Skeletal muscle tissue (tissue), 4 donors: ENCODE results near the gene WAS. TPM values are rescaled to one million over a fixed set of nuclear protein-coding genes. Genes with fewer than 3 reads are reported as not detected.

Experiments used
- H3K27ac ChIP-seq: one replicate; pipeline ENCODE4 v1.7.0; 2013; ENCODE audit warnings: mild to moderate bottlenecking, low read depth, low read length, inconsistent platforms
- H3K27me3 ChIP-seq, 3 donors: one replicate each; pipeline ENCODE4 v1.7.0; 2013; ENCODE audit warnings: low read length in 3 of 3; ENCODE audit not compliant: control insufficient read depth in 3 of 3, insufficient read depth in 3 of 3
- H3K36me3 ChIP-seq, 3 donors: one replicate each; pipeline ENCODE4 v1.7.0; 2013; ENCODE audit warnings: low read length in 3 of 3; ENCODE audit not compliant: control insufficient read depth in 3 of 3, insufficient read depth in 3 of 3
- H3K4me1 ChIP-seq, 3 donors: one replicate each; pipeline ENCODE4 v1.7.0; 2013; ENCODE audit warnings: low read length in 3 of 3, mild to moderate bottlenecking in 3 of 3; ENCODE audit not compliant: control insufficient read depth in 3 of 3, insufficient read depth in 3 of 3
- H3K4me3 ChIP-seq, 3 donors: one replicate each; pipeline ENCODE4 v1.7.0; 2013; ENCODE audit warnings: low read length in 3 of 3
- H3K9ac ChIP-seq, 3 donors: one replicate each; pipeline ENCODE4 v1.7.0; 2013; ENCODE audit warnings: low read length in 3 of 3, mild to moderate bottlenecking in 3 of 3, moderate library complexity in 2 of 3, low read depth in 1 of 3
- H3K9me3 ChIP-seq, 3 donors: one replicate each; pipeline ENCODE4 v1.7.0; 2013; ENCODE audit warnings: low read length in 3 of 3; ENCODE audit not compliant: control insufficient read depth in 3 of 3
- total RNA-seq: library from RNA; depleted of rRNA; stranded (reverse); fragments of >200 nt; gene quantifications from one replicate; pipeline ENCODE4 v1.2.3, GENCODE V29; 2014
- donor health status: Osteomylitis.

WAS gene
- total RNA-seq, 1 donor from 2014 or later: 1.0 TPM

DNA sequence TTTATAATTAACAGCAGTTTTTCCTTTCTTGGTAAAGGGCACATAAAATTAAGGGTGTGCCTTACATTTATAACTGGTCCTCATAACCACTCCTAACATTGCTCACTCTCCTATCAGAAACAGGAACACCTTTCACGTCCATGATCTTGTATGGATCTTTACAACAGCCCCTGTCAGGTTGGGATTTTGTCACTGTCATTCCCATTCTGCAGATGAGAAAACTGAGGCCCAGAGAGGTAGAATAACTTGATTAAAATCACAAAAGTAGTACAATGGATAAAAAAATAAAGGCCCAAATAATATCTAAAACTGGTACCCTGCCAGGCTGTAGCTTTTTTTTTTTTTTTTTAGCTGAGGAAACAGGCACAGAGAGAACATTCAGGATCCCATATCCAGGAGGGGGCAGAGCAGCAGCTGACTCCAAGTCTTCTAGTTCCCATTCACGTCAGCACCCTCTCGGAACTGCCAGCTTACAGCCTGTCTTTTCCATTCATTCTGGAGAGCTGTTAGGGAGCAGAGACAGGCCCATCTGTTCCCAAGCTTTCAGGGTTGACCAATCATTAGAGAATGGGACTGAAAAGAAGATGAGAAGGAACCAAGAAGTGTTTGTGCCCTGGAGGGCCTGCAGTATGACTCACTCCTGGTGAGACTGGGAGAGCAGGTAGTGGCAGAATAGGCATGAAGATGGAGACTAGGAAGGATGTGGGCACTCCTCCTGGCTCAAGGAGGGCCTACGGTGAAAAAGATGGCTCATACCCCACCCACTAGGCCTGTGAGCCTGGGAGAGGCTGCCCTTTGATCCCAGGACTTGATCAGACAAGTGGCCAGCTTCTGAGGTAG, 20.3 kb downstream of the WAS start:
- Histone ChIP-seq H3K4me1 (no peaks in the 10 kb centered on the region), H3K4me3 (no peak overlapping the region), H3K27me3 (peaks cover 0 to 3% (median 0%) of the 10 kb centered on the region in 3 donors), H3K9ac (no peak overlapping the region), H3K27ac (no peak overlapping the region), H3K36me3 (peaks cover 17 to 19% (median 19%) of the 10 kb centered on the region in 3 donors), H3K9me3 (no peaks in the 10 kb centered on the region)

GRCh38 chrX:48705871-48706270, 22.3 kb downstream of the WAS start:
- Histone ChIP-seq H3K9ac (no peak overlapping the region), H3K36me3 (peaks cover 12 to 13% (median 12%) of the 10 kb centered on the region in 3 donors), H3K27ac (no peak overlapping the region), H3K27me3 (peaks cover 0 to 3% (median 0%) of the 10 kb centered on the region in 3 donors), H3K9me3 (no peaks in the 10 kb centered on the region), H3K4me3 (no peak overlapping the region), H3K4me1 (no peaks in the 10 kb centered on the region)

DNA sequence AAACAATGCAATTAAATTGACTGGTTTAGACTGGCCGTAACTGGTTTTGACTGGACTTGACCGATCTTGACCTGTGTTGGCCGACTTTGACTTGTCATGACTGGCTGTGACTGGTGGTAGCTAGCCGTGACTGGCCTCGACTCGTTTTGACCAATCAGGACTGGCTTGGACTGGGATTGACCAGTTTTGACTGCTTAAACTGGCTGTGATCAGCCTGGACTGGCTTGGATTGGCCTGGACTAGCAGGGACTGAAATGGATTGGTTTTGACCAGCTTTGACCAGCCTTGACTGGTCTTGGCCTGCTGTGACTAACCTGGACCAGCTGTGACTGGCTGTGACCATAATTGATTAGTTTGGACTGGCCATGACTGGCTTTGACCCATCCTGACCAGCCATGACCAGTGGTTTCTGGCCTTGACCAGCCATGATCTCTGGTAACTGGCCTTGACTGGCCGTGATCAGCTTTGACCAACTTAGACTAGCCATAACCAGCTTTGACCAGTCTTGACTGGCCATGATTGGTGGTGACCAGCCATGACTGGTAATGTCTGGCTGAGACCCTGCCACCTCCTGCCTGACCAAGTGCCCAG, 26.0 kb downstream of the WAS start:
- Histone ChIP-seq H3K4me1 (peaks cover 0 to 8% (median 6%) of the 10 kb centered on the region in 3 donors), H3K36me3 (peaks cover 0 to 4% (median 3%) of the 10 kb centered on the region in 3 donors), H3K27me3 (peaks cover 0 to 3% (median 0%) of the 10 kb centered on the region in 3 donors), H3K9ac (no peak overlapping the region), H3K4me3 (no peak overlapping the region), H3K27ac (no peak overlapping the region), H3K9me3 (no peaks in the 10 kb centered on the region)

GRCh38 chrX:48711162-48711928, 27.7 kb downstream of the WAS start:
- peaks cover 0 to 4% (median 3%) of the 10 kb centered on the region in 3 donors for H3K36me3 ChIP-seq
- H3K27me3 ChIP-seq: peaks cover 0 to 3% (median 0%) of the 10 kb centered on the region in 3 donors
- peaks cover 0 to 8% (median 6%) of the 10 kb centered on the region in 3 donors for H3K4me1 ChIP-seq
- peak overlapping the region; percentile 33 to 70 (median 57) for H3K9ac ChIP-seq
- H3K27ac ChIP-seq: peak overlapping the region; percentile 61
- no peaks in the 10 kb centered on the region for H3K9me3 ChIP-seq
- peak overlapping the region in 1 of 3 donors; percentile 36 for H3K4me3 ChIP-seq

DNA sequence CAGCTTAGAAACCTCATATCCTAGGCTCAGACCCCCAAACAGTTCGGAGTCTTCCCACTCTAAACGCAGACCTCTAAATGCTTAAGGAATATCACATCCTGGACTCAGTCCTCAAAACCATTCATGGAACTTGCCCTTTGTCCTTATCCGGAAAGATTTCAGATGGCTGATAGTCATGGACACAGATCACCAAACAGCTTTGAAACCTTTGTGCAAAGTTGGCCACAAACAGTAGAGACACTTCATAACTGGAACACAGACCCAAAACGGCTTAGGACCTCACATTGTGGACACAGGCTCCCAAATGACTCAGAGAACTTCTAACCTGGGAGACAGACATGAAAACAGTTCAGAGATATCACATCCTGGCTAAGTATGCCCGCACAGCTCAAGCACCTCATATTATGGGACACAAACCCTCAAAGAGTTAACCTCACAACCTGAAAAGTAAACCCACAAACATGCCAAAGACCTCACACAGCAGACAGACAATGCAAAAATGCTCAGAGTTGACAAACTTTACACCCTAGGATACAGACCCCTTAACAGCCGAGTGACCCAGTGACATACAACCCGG, 28.4 kb downstream of the WAS start:
- Histone ChIP-seq H3K36me3 (peaks cover 0 to 2% (median 0%) of the 10 kb centered on the region in 3 donors), H3K4me3 (no peak overlapping the region), H3K9ac (peak overlapping the region in 2 of 3 donors; percentile 57 to 70), H3K4me1 (peaks cover 0 to 8% (median 6%) of the 10 kb centered on the region in 3 donors), H3K27ac (peak overlapping the region; percentile 61), H3K27me3 (peaks cover 0 to 3% (median 0%) of the 10 kb centered on the region in 3 donors), H3K9me3 (no peaks in the 10 kb centered on the region)

- Histone ChIP-seq H3K27me3 (no peaks in the 10 kb centered on the region), H3K27ac (no peak overlapping the region), H3K4me1 (peaks cover 0 to 8% (median 6%) of the 10 kb centered on the region in 3 donors)
These were observed 30.2 kb downstream of the WAS start for GRCh38 chrX:48713847-48714246.

DNA sequence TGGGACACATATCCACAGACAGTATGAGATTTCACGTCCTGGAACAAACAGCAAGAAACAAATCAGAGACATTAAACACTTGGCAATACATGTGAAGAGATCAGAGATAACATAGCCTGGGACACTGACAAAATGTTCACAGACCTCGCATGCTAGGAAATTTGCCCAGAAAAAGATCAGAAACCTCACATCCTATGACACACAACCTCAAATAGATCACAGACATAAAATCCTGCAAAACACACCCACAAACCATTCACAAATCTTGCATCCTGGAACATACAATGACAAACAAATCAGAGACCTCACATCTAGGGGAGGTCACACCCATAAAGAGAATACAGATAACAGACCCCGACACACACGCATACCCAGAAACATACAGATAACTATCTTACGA, 31.0 kb downstream of the WAS start:
- no peak overlapping the region for H3K27ac ChIP-seq
- H3K9ac ChIP-seq: peak overlapping the region in 1 of 3 donors; percentile 21
- no peaks in the 10 kb centered on the region for H3K9me3 ChIP-seq
- H3K4me1 ChIP-seq: peaks cover 0 to 8% (median 6%) of the 10 kb centered on the region in 3 donors
- no peak overlapping the region for H3K4me3 ChIP-seq
- no peaks in the 10 kb centered on the region for H3K27me3 ChIP-seq
- H3K36me3 ChIP-seq: no peaks in the 10 kb centered on the region

More at GRCh38 chrX:48713847-48714246, 30.2 kb downstream of the WAS start:
- Histone ChIP-seq H3K4me3 (no peak overlapping the region), H3K9me3 (no peaks in the 10 kb centered on the region), H3K36me3 (no peaks in the 10 kb centered on the region), H3K9ac (no peak overlapping the region)

- no peaks in the 10 kb centered on the region for H3K36me3 ChIP-seq
These were observed 31.5 kb downstream of the WAS start for GRCh38 chrX:48715072-48715471.

GRCh38 chrX:48715876-48716502, 32.4 kb downstream of the WAS start:
- no peak overlapping the region for H3K4me3 ChIP-seq
- H3K9me3 ChIP-seq: no peaks in the 10 kb centered on the region
- no peak overlapping the region for H3K27ac ChIP-seq
- H3K9ac ChIP-seq: no peak overlapping the region
- H3K4me1 ChIP-seq: peaks cover 0 to 8% (median 6%) of the 10 kb centered on the region in 3 donors
- H3K27me3 ChIP-seq: no peaks in the 10 kb centered on the region
- H3K36me3 ChIP-seq: no peaks in the 10 kb centered on the region

More at GRCh38 chrX:48715072-48715471, 31.5 kb downstream of the WAS start:
- peak overlapping the region in 1 of 3 donors; percentile 21 for H3K9ac ChIP-seq
- H3K4me1 ChIP-seq: peaks cover 0 to 8% (median 6%) of the 10 kb centered on the region in 3 donors
- no peaks in the 10 kb centered on the region for H3K27me3 ChIP-seq
- H3K9me3 ChIP-seq: no peaks in the 10 kb centered on the region
- no peak overlapping the region for H3K4me3 ChIP-seq
- H3K27ac ChIP-seq: no peak overlapping the region
